ENCODE measurements around the gene SFI1. TPM values are rescaled to one million over a fixed set of nuclear protein-coding genes. Genes with fewer than 3 reads are reported as not detected.
A peak's percentile ranks its signal among the peaks of the same experiment; 100 is the strongest.

The SFI1 gene
- total and polyA plus RNA-seq, 2 of the 8 experiments (the other 6 are each of a cell fraction or from before 2014, with no cell fraction given): 10.4 to 30.1 TPM

DNA sequence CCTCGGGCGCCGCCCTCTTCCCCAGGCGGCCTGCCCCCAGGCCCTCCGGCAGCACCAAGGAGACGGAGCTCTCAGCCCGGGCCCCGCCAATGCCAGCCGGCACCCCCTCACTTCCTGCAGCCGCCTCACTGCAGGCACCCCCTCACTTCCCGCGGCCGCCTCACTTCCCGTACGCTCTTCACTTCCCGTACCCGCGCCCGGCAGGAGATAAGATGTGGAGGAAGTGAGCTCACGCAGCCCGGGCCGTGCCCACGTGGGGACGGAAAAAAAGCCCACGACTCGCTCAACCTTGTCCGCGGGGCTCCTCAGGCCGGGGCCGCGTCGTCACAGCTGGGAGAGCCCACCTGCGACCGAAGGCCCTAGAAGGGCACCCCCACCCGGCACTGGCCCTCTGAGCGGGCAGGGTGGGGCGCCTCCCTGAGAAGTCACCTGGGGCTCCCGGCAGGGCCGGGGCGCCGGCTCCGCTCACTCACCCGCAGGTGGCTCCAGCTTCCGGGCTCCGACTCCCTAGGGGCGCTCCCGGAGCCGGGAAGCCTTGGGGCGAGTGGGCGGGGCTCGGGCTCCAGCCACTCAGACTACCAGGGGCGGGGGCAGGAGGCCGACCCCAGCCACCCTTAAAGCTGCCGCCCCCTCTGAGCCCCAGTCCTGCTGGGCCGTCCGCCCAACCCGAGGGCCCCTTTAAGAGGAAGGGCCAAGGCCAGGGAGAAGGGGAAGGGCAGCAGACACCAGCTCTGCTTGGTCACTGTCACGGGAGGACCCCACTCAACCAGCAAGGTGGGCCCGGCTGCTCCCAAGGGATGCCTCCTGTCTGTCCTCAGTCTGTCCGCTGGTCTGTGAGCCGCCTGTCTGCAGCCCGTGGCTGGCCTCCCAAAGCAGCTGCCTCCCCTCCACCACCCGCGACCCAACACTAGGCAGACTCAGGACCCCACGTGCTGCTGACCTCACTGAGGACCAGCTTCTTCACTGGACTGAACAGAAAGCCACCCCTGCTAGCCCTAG is 134.3 kb downstream of the SFI1 start (continued):
- TF ChIP-seq HDAC2 (IDR thresholded peaks at IDR 0.05; ENCODE audit: borderline replicate concordance in 1 of 2, low read depth in 2 of 2, low read length in 2 of 2) (0 out of 4 replicates have a peak, but pooled peaks of 1 of the 2 experiments have one; percentile 49), KDM4A (IDR thresholded peaks at IDR 0.05; ENCODE audit: low read depth, low read length, severe bottlenecking) (peak; percentile 59), EGR1 (IDR thresholded peaks at IDR 0.05; ENCODE audit: borderline replicate concordance, low read depth, low read length) (peak; percentile 70), SIN3A (conservative IDR thresholded peaks at IDR 0.05 in 1 of 2, IDR thresholded peaks at IDR 0.05 in 1 of 2; ENCODE audit: low read depth in 1 of 2, low read length in 2 of 2) (0 out of 4 replicates have a peak, but pooled peaks of 1 of the 2 experiments have one; percentile 23), SIRT6 (IDR thresholded peaks at IDR 0.05; ENCODE audit: low read length) (no peak)
